ENCODE measurements around the gene FUNDC2.

The FUNDC2 gene

GRCh38 chrX:155035688-155036087 lies 9.0 kb downstream of the FUNDC2 start:
- TF ChIP-seq CTCF (IDR thresholded peaks at IDR 0.05; ENCODE audit: low read depth, low read length) = no peak
- no peak overlapping the region for H3K4me3 ChIP-seq (ENCODE audit: low read depth, low read length)
- in situ Hi-C loops (cut with HindIII; ENCODE audit: low sequenced_read_pairs) = no loop called here
- DNase-seq (ENCODE audit: low read depth, low spot score) = no peak

- in situ Hi-C loops (cut with HindIII; ENCODE audit: low sequenced_read_pairs) = no loop called here
- H3K4me3 ChIP-seq (ENCODE audit: low read depth, low read length) = no peak overlapping the region
- no peak for DNase-seq (ENCODE audit: low read depth, low spot score)
- TF ChIP-seq CTCF (IDR thresholded peaks at IDR 0.05; ENCODE audit: low read depth, low read length) = no peak
Observed at GRCh38 chrX:155046129-155046810, 19.6 kb downstream of the FUNDC2 start.

GRCh38 chrX:155046811-155047528 lies 20.3 kb downstream of the FUNDC2 start:
- DNase-seq (ENCODE audit: low read depth, low spot score) = no peak
- no peak overlapping the region for H3K4me3 ChIP-seq (ENCODE audit: low read depth, low read length)
- TF ChIP-seq CTCF (IDR thresholded peaks at IDR 0.05; ENCODE audit: low read depth, low read length) = no peak
- in situ Hi-C loops (cut with HindIII; ENCODE audit: low sequenced_read_pairs) = no loop called here

GRCh38 chrX:155048977-155049619 lies 22.5 kb downstream of the FUNDC2 start:
- TF ChIP-seq CTCF (IDR thresholded peaks at IDR 0.05; ENCODE audit: low read depth, low read length) = peak; percentile 66
- in situ Hi-C loops (cut with HindIII; ENCODE audit: low sequenced_read_pairs) = no loop called here
- no peak overlapping the region for H3K4me3 ChIP-seq (ENCODE audit: low read depth, low read length)
- DNase-seq (ENCODE audit: low read depth, low spot score) = peak; percentile 53

GRCh38 chrX:155052738-155053498 lies 26.3 kb downstream of the FUNDC2 start:
- in situ Hi-C loops (cut with HindIII; ENCODE audit: low sequenced_read_pairs) = no loop called here
- TF ChIP-seq CTCF (IDR thresholded peaks at IDR 0.05; ENCODE audit: low read depth, low read length) = no peak

GRCh38 chrX:155053656-155054055 lies 27.0 kb downstream of the FUNDC2 start:
- no peak for TF ChIP-seq CTCF (IDR thresholded peaks at IDR 0.05; ENCODE audit: low read depth, low read length)
- no peak overlapping the region for H3K4me3 ChIP-seq (ENCODE audit: low read depth, low read length)
- in situ Hi-C loops (cut with HindIII; ENCODE audit: low sequenced_read_pairs) = no loop called here
- no peak for DNase-seq (ENCODE audit: low read depth, low spot score)

More at GRCh38 chrX:155052738-155053498, 26.3 kb downstream of the FUNDC2 start:
- no peak for DNase-seq (ENCODE audit: low read depth, low spot score)
- no peak overlapping the region for H3K4me3 ChIP-seq (ENCODE audit: low read depth, low read length)
